ENCODE results near the gene TUFT1. TPM values are rescaled to one million over a fixed set of nuclear protein-coding genes. Genes with fewer than 3 reads are reported as not detected.

TUFT1 gene
- total and polyA plus RNA-seq, 2 of the 13 experiments (the other 11 are each of a cell fraction or from before 2014, with no cell fraction given) = 6.4 to 7.3 TPM

GRCh38 chr1:151546011-151546925 lies 6.2 kb downstream of the TUFT1 start:
- no TSS peak for BruUV-seq (replicated peaks)
- Histone ChIP-seq H3K9me3 (ENCODE audit: low read length) (no peaks in the 10 kb centered on the region), H2AFZ (ENCODE audit: low read length) (no peak overlapping the region), H3K9ac (ENCODE audit: insufficient read depth, low read depth, low read length) (no peak overlapping the region), H3K36me3 (replicated peaks in 1 of 2; ENCODE audit: control insufficient read depth in 1 of 2, insufficient read depth in 2 of 2, low read length in 2 of 2) (no peaks in the 10 kb centered on the region; a peak in 1 of 5 replicates), H3K27me3 (ENCODE audit: control insufficient read depth in 1 of 2, insufficient read depth in 2 of 2, low read length in 2 of 2) (no peaks in the 10 kb centered on the region), H3K4me1 (ENCODE audit: insufficient read depth, low read length) (peaks cover 64% of the 10 kb centered on the region), H3K4me2 (ENCODE audit: low read depth, low read length) (peak overlapping the region; percentile 87; the same call in 1 of the 2 replicates), H3K79me2 (ENCODE audit: insufficient read depth, low read length) (peaks cover 18% of the 10 kb centered on the region), H3K27ac (ENCODE audit: extremely low read length, insufficient read depth, low read length) (peak overlapping the region; percentile 79), H4K20me1 (ENCODE audit: insufficient read depth, low read length) (no peaks in the 10 kb centered on the region), H3K4me3 (replicated peaks in 1 of 3; ENCODE audit: insufficient read depth in 1 of 3, low read depth in 2 of 3, low read length in 3 of 3) (no peak overlapping the region)
- no peak for DNase-seq (ENCODE audit: low spot score)
- CTCF ChIA-PET (ENCODE audit: low intra/inter-chr PET ratio, low total read pairs) = no interaction called here
- no peak for FAIRE-seq
- ATAC-seq = no peak
- intact Hi-C loops (cut with micrococcal nuclease; ENCODE audit: unreplicated experiment) = loop anchor here (2.0 to 10.0 kb wide), 2 partner anchors 19 to 289 kb away; partner anchors contain the start of genes C2CD4D and RORC
- 94% methylated on average over 4 of the region's 4 CpGs for WGBS (ENCODE audit: low lambda C conversion rate)
- POLR2A ChIA-PET = interaction anchor here (0.6 to 2.7 kb wide), 5 partner anchors 19 to 174 kb away, joined by 3 to 15 read pairs (median 7); partner anchors contain the start of gene SELENBP1
- in situ Hi-C loops (cut with HindIII; ENCODE audit: extremely low pct_ligation_motif_present, low pct_unique_long_range_greater_than_20kb) = loop anchor here (25.0 kb wide), 1 partner anchor 191 kb away; no protein-coding TSS in a partner anchor
- TF ChIP-seq, protein P1, sequence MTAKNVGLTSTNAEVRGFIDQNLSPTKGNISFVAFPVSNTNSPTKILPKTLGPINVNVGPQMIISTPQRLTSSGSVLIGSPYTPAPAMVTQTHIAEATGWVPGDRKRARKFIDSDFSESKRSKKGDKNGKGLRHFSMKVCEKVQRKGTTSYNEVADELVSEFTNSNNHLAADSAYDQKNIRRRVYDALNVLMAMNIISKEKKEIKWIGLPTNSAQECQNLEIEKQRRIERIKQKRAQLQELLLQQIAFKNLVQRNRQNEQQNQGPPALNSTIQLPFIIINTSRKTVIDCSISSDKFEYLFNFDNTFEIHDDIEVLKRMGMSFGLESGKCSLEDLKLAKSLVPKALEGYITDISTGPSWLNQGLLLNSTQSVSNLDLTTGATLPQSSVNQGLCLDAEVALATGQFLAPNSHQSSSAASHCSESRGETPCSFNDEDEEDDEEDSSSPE (CRISPR knock-in tag; IDR thresholded peaks at IDR 0.05) = no peak
- TF ChIP-seq, protein P2, sequence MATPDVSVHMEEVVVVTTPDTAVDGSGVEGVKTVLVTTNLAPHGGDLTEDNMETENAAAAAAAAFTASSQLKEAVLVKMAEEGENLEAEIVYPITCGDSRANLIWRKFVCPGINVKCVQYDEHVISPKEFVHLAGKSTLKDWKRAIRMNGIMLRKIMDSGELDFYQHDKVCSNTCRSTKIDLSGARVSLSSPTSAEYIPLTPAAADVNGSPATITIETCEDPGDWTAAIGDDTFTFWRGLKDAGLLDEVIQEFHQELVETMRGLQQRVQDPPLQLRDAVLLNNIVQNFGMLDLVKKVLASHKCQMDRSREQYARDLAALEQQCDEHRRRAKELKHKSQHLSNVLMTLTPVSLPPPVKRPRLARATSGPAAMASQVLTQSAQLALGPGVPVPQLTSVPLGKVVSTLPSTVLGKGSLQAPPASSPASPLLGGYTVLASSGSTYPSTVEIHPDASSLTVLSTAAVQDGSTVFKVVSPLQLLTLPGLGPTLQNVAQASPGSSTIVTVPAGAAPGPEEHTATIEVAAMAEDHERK (CRISPR knock-in tag; IDR thresholded peaks at IDR 0.05; ENCODE audit: low read depth) = no peak
- no peak for TF ChIP-seq ZSCAN25 (CRISPR knock-in tag; IDR thresholded peaks at IDR 0.05)
- no peak for TF ChIP-seq FOXM1 (CRISPR knock-in tag; IDR thresholded peaks at IDR 0.05)
- no peak for TF ChIP-seq ZKSCAN5 (CRISPR knock-in tag; IDR thresholded peaks at IDR 0.05)
- TF ChIP-seq, protein P3, sequence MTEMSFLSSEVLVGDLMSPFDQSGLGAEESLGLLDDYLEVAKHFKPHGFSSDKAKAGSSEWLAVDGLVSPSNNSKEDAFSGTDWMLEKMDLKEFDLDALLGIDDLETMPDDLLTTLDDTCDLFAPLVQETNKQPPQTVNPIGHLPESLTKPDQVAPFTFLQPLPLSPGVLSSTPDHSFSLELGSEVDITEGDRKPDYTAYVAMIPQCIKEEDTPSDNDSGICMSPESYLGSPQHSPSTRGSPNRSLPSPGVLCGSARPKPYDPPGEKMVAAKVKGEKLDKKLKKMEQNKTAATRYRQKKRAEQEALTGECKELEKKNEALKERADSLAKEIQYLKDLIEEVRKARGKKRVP (CRISPR knock-in tag; IDR thresholded peaks at IDR 0.05) = no peak
- no peak for TF ChIP-seq SIX1 (CRISPR knock-in tag; IDR thresholded peaks at IDR 0.05; ENCODE audit: borderline replicate concordance)
- TF ChIP-seq, protein P4, sequence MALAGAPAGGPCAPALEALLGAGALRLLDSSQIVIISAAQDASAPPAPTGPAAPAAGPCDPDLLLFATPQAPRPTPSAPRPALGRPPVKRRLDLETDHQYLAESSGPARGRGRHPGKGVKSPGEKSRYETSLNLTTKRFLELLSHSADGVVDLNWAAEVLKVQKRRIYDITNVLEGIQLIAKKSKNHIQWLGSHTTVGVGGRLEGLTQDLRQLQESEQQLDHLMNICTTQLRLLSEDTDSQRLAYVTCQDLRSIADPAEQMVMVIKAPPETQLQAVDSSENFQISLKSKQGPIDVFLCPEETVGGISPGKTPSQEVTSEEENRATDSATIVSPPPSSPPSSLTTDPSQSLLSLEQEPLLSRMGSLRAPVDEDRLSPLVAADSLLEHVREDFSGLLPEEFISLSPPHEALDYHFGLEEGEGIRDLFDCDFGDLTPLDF (CRISPR knock-in tag; IDR thresholded peaks at IDR 0.05) = no peak
- TF ChIP-seq ZBTB21 (CRISPR knock-in tag; IDR thresholded peaks at IDR 0.05) = no peak
- TF ChIP-seq ZNF530 (CRISPR knock-in tag; IDR thresholded peaks at IDR 0.05; ENCODE audit: low read depth) = no peak
- TF ChIP-seq MXD1 (CRISPR knock-in tag; IDR thresholded peaks at IDR 0.05) = no peak
- TF ChIP-seq EHMT2 (IDR thresholded peaks at IDR 0.05; ENCODE audit: borderline replicate concordance, low read depth, low read length) = no peak
- TF ChIP-seq ZNF740 (CRISPR knock-in tag; IDR thresholded peaks at IDR 0.05) = no peak
- TF ChIP-seq ZFP82 (CRISPR knock-in tag; IDR thresholded peaks at IDR 0.05; ENCODE audit: borderline replicate concordance) = no peak
- no peak for TF ChIP-seq ZNF576 (CRISPR knock-in tag; IDR thresholded peaks at IDR 0.05)
- TF ChIP-seq PHB2 (IDR thresholded peaks at IDR 0.05; ENCODE audit: partially characterized antibody) = no peak
- no peak for TF ChIP-seq HOXA7 (CRISPR knock-in tag; IDR thresholded peaks at IDR 0.05)
